Loucy (cell line): Measurements from ENCODE around the gene NECTIN4.

Experiments
- H2AFZ ChIP-seq: fragments of 200-600 bp; sonication (generic); 2 replicates; pipeline ENCODE4 v1.6.0; 2016; ENCODE audit warnings: antibody characterized with exemption, mild to moderate bottlenecking, low read length, moderate library complexity
- H3F3A ChIP-seq: fragments of 200-600 bp; 2 replicates; pipeline ENCODE4 v1.6.0; 2016; ENCODE audit warnings: antibody characterized with exemption, low read depth, mild to moderate bottlenecking
- H3K27me3 ChIP-seq: fragments of 200-600 bp; sonication (generic); 2 replicates; pipeline ENCODE4 v1.6.1; 2014; ENCODE audit warnings: low read length, mild to moderate bottlenecking; ENCODE audit not compliant: insufficient read depth, poor library complexity, severe bottlenecking
- H3K36me3 ChIP-seq: fragments of 200-600 bp; sonication (generic); 2 replicates; pipeline ENCODE4 v1.6.1; 2016; ENCODE audit warnings: low read length; ENCODE audit not compliant: insufficient read depth
- H3K4me1 ChIP-seq: fragments of 200-600 bp; sonication (generic); 2 replicates; pipeline ENCODE4 v1.5.1; 2014; ENCODE audit warnings: low read length, mild to moderate bottlenecking; ENCODE audit not compliant: insufficient read depth, poor library complexity, severe bottlenecking
- H3K4me2 ChIP-seq: fragments of 200-600 bp; sonication (generic); 2 replicates; pipeline ENCODE4 v1.6.0; 2014; ENCODE audit warnings: antibody characterized with exemption, low read length, low read depth, mild to moderate bottlenecking; ENCODE audit not compliant: poor library complexity, severe bottlenecking
- H3K4me3 ChIP-seq: fragments of 200-600 bp; sonication (generic); 2 replicates; pipeline ENCODE4 v1.5.1; 2014; ENCODE audit warnings: low read length, mild to moderate bottlenecking, mixed read lengths; ENCODE audit not compliant: poor library complexity, severe bottlenecking
- H3K79me2 ChIP-seq: fragments of 200-600 bp; sonication (generic); 2 replicates; pipeline ENCODE4 v1.6.1; 2014; ENCODE audit warnings: low read length; ENCODE audit not compliant: insufficient read depth
- H3K9ac ChIP-seq: fragments of 200-600 bp; sonication (generic); 2 replicates; pipeline ENCODE4 v1.6.0; 2014; ENCODE audit warnings: mild to moderate bottlenecking, low read depth, low read length, moderate library complexity; ENCODE audit not compliant: poor library complexity, severe bottlenecking
- H3K9me2 ChIP-seq: fragments of 200-600 bp; sonication (generic); replicated peaks from 2 replicates; pipeline ENCODE4 v1.6.1; 2016; ENCODE audit warnings: low read depth, low read length, mixed read lengths
- H3K9me3 ChIP-seq: fragments of 200-600 bp; sonication (generic); 2 replicates; pipeline ENCODE4 v1.6.1; 2014; ENCODE audit warnings: mild to moderate bottlenecking, antibody characterized with exemption, low read length, low read depth; ENCODE audit not compliant: insufficient read depth
- H4K20me1 ChIP-seq: fragments of 200-600 bp; sonication (generic); 2 replicates; pipeline ENCODE4 v1.6.0; 2014; ENCODE audit warnings: antibody characterized with exemption, low read length, mild to moderate bottlenecking; ENCODE audit not compliant: insufficient read depth, poor library complexity, severe bottlenecking
- CTCF ChIP-seq: fragments of 200-600 bp; sonication (generic); conservative IDR thresholded peaks from 2 replicates; pipeline ENCODE4 v1.5.1; 2014; ENCODE audit warnings: mild to moderate bottlenecking, antibody characterized with exemption, low read length
- EZH2phosphoT487 ChIP-seq: fragments of 200-600 bp; IDR thresholded peaks from 2 replicates; pipeline ENCODE4 v1.6.1; 2018; ENCODE audit warnings: antibody characterized with exemption, mild to moderate bottlenecking, moderate library complexity, borderline replicate concordance

The NECTIN4 gene

GRCh38 chr1:161094481-161094880 is 5.1 kb upstream of the NECTIN4 start:
- H3K27me3 ChIP-seq, result no peaks in the 10 kb centered on the region
- no peak overlapping the region for H3K4me2 ChIP-seq
- TF ChIP-seq EZH2phosphoT487 (no peak), CTCF (no peak)
- no peak overlapping the region for H3K4me3 ChIP-seq
- H2AFZ ChIP-seq, result no peak overlapping the region
- no peak overlapping the region for H3K9ac ChIP-seq
- peaks cover 3% of the 10 kb centered on the region for H3K4me1 ChIP-seq
- H3K9me3 ChIP-seq, result no peaks in the 10 kb centered on the region
- H3K79me2 ChIP-seq, result no peaks in the 10 kb centered on the region
- peaks cover 5% of the 10 kb centered on the region; the same call in 1 of the 2 replicates for H3K36me3 ChIP-seq
- H4K20me1 ChIP-seq, result no peaks in the 10 kb centered on the region
- no peaks in the 10 kb centered on the region for H3K9me2 ChIP-seq
- H3F3A ChIP-seq, result no peaks in the 10 kb centered on the region

GRCh38 chr1:161092621-161093028 is 3.3 kb upstream of the NECTIN4 start:
- Histone ChIP-seq H3K79me2 (no peaks in the 10 kb centered on the region), H3K27me3 (no peaks in the 10 kb centered on the region), H3K9me3 (no peaks in the 10 kb centered on the region), H3F3A (no peaks in the 10 kb centered on the region), H3K36me3 (no peaks in the 10 kb centered on the region), H3K9me2 (no peaks in the 10 kb centered on the region), H4K20me1 (no peaks in the 10 kb centered on the region), H3K9ac (no peak overlapping the region), H2AFZ (no peak overlapping the region), H3K4me2 (no peak overlapping the region), H3K4me1 (peaks cover 3% of the 10 kb centered on the region), H3K4me3 (no peak overlapping the region)
- TF ChIP-seq EZH2phosphoT487, result no peak
- no peak for TF ChIP-seq CTCF

- Histone ChIP-seq H3K9me2 (no peaks in the 10 kb centered on the region), H3K36me3 (no peaks in the 10 kb centered on the region), H3F3A (no peaks in the 10 kb centered on the region), H3K9me3 (no peaks in the 10 kb centered on the region), H3K4me1 (no peaks in the 10 kb centered on the region), H3K4me3 (no peak overlapping the region), H4K20me1 (no peaks in the 10 kb centered on the region), H2AFZ (no peak overlapping the region), H3K79me2 (no peaks in the 10 kb centered on the region), H3K9ac (no peak overlapping the region), H3K4me2 (no peak overlapping the region), H3K27me3 (no peaks in the 10 kb centered on the region)
- TF ChIP-seq EZH2phosphoT487, result no peak
- TF ChIP-seq CTCF, result no peak
These were observed 2.6 kb upstream of the NECTIN4 start for GRCh38 chr1:161091796-161092507.
